ENCODE data around the gene TCF7L1.

TCF7L1 gene

DNA sequence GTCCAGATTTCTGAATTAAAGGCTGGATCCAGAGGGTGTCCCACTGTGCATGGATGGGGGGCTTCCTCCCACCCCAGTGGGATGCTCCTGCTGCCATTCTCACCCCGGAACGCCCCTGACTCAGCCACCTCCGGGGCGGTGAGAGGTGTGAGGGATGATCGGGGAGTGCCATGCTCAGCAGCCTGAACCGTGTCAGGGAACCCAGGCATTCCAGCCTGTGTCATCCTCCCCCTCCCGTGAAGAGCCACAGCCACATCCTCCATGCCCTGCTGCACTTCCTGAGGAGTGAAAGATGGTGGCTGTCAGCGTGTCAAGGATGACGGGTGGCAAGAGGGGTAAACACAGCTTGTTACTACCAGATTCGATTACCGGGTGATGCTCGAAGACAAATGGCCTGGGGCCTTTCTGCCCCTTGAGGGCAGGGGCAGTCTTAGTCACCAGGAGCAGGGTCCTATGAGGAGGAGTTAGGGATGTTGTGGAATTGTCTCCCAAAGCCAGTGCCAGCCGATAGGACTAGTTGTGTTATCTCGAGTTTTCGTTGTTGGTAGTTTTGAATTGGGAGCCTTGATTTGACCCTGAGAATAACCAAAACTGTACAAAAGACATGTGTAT lies 80.8 kb downstream of the TCF7L1 start:
- Histone ChIP-seq H3K9me3 (ENCODE audit: control insufficient read depth in 5 of 5, low read length in 5 of 5) (no peaks in the 10 kb centered on the region), H3K9ac (ENCODE audit: low read length in 5 of 5) (no peak overlapping the region), H3K27ac (ENCODE audit: low read depth, low read length) (no peak overlapping the region), H3K4me1 (ENCODE audit: control insufficient read depth in 5 of 5, insufficient read depth in 5 of 5, low read length in 5 of 5) (peaks cover 5 to 40% (median 24%) of the 10 kb centered on the region in 5 donors), H3K4me3 (ENCODE audit: low read depth in 1 of 5, low read length in 5 of 5) (no peak overlapping the region), H3K27me3 (ENCODE audit: control insufficient read depth in 5 of 5, insufficient read depth in 4 of 5, low read length in 5 of 5) (no peaks in the 10 kb centered on the region), H3K36me3 (ENCODE audit: control insufficient read depth in 5 of 5, insufficient read depth in 5 of 5, low read length in 5 of 5) (no peaks in the 10 kb centered on the region)

DNA sequence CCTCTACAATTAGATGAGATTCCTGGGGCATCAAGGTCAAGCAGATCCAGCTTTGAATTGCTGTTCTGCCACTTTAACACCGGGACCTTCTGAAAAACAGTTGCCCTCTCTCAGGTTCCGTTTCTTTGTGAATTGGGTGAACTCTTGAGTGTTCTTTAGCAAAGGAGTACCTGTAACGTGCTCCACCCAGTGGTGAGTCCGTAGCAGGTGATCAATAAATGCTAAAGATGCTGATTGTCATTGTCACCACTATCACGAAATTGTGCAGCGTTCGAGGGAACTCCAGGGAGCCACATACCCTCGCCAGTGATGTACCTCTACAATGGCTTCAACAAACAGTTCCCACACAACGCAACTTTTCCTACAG lies 81.9 kb downstream of the TCF7L1 start:
- Histone ChIP-seq H3K27me3 (ENCODE audit: control insufficient read depth in 5 of 5, insufficient read depth in 4 of 5, low read length in 5 of 5) (no peaks in the 10 kb centered on the region), H3K4me3 (ENCODE audit: low read depth in 1 of 5, low read length in 5 of 5) (peak overlapping the region in 1 of 5 donors; percentile 6), H3K9ac (ENCODE audit: low read length in 5 of 5) (no peak overlapping the region), H3K36me3 (ENCODE audit: control insufficient read depth in 5 of 5, insufficient read depth in 5 of 5, low read length in 5 of 5) (no peaks in the 10 kb centered on the region), H3K9me3 (ENCODE audit: control insufficient read depth in 5 of 5, low read length in 5 of 5) (no peaks in the 10 kb centered on the region), H3K4me1 (ENCODE audit: control insufficient read depth in 5 of 5, insufficient read depth in 5 of 5, low read length in 5 of 5) (peaks cover 5 to 31% (median 20%) of the 10 kb centered on the region in 5 donors), H3K27ac (ENCODE audit: low read depth, low read length) (no peak overlapping the region)

DNA sequence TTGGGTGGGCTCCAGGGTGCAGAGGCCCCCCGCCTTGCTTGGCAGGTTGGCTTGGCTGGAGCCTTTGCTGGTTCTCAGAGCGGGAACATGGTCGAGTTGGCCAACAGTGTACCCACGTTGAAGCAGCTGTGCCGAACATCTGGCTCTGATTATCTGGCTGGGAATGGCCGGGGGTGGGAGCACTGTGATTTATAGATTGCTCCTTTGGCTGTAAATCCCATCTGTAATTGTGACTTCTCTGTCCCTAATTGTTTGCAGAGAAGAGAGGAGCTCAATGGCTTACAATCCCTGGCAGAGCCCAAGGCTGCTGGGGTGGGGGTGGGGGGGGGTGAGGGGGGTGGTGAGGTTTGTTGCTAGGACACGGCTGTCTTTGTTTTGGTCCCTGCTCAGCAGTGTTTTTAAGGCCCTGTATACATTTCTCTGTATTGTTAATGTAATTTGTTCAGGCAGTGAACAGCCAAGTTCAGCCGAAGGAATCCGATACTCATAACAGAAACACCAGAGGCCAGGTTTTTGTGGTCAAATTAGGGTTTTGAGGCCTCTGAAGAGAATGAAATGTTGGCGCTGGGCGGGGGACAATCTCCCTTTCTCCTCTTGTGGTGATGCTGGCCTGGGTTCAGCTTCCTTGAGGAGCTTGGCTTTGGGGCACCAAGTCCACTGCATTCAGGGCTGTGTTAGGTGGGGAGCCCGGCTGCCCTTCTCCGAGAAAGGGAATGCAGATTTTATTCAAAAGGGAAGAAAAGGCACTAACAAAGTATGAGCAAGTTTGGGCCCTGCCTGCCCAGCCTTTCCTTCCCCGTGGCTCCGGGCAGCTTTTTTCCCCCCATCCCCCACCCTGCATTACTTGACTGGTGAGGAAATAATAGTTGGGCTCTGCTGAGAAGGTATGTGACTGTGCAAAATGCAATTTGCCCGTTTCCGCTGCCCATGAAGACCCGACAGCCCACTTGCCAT lies 82.5 kb downstream of the TCF7L1 start:
- no peaks in the 10 kb centered on the region for H3K27me3 ChIP-seq (ENCODE audit: control insufficient read depth in 5 of 5, insufficient read depth in 4 of 5, low read length in 5 of 5)
- no peaks in the 10 kb centered on the region for H3K9me3 ChIP-seq (ENCODE audit: control insufficient read depth in 5 of 5, low read length in 5 of 5)
- H3K27ac ChIP-seq (ENCODE audit: low read depth, low read length), result no peak overlapping the region
- H3K9ac ChIP-seq (ENCODE audit: low read length in 5 of 5), result no peak overlapping the region
- no peaks in the 10 kb centered on the region for H3K36me3 ChIP-seq (ENCODE audit: control insufficient read depth in 5 of 5, insufficient read depth in 5 of 5, low read length in 5 of 5)
- H3K4me3 ChIP-seq (ENCODE audit: low read depth in 1 of 5, low read length in 5 of 5), result peak overlapping the region in 2 of 5 donors; percentile 6 to 19
- peaks cover 5 to 27% (median 21%) of the 10 kb centered on the region in 5 donors for H3K4me1 ChIP-seq (ENCODE audit: control insufficient read depth in 5 of 5, insufficient read depth in 5 of 5, low read length in 5 of 5)

DNA sequence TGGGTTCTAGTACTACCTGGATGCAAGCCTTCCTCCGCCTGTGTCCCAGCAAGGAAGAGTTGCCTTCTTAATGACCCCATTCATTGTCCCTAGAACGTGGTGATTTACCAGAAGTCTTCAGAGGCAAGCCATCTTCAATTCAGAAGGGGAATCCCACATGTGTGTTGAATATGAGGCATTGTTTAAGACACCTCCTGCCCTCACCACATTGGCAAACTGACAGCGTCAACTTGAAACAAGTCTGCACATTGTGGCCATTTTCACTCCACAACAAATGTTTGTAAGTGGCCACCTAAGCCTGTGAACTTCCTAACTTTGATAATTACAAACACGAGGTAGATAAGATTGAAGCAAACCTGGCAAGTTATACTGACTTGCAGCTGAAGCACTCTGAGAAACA lies 83.7 kb downstream of the TCF7L1 start:
- H3K27me3 ChIP-seq (ENCODE audit: control insufficient read depth in 5 of 5, insufficient read depth in 4 of 5, low read length in 5 of 5), result no peaks in the 10 kb centered on the region
- no peak overlapping the region for H3K9ac ChIP-seq (ENCODE audit: low read length in 5 of 5)
- H3K27ac ChIP-seq (ENCODE audit: low read depth, low read length), result no peak overlapping the region
- no peaks in the 10 kb centered on the region for H3K9me3 ChIP-seq (ENCODE audit: control insufficient read depth in 5 of 5, low read length in 5 of 5)
- H3K36me3 ChIP-seq (ENCODE audit: control insufficient read depth in 5 of 5, insufficient read depth in 5 of 5, low read length in 5 of 5), result no peaks in the 10 kb centered on the region
- H3K4me1 ChIP-seq (ENCODE audit: control insufficient read depth in 5 of 5, insufficient read depth in 5 of 5, low read length in 5 of 5), result peaks cover 7 to 30% (median 27%) of the 10 kb centered on the region in 5 donors
- H3K4me3 ChIP-seq (ENCODE audit: low read depth in 1 of 5, low read length in 5 of 5), result no peak overlapping the region

DNA sequence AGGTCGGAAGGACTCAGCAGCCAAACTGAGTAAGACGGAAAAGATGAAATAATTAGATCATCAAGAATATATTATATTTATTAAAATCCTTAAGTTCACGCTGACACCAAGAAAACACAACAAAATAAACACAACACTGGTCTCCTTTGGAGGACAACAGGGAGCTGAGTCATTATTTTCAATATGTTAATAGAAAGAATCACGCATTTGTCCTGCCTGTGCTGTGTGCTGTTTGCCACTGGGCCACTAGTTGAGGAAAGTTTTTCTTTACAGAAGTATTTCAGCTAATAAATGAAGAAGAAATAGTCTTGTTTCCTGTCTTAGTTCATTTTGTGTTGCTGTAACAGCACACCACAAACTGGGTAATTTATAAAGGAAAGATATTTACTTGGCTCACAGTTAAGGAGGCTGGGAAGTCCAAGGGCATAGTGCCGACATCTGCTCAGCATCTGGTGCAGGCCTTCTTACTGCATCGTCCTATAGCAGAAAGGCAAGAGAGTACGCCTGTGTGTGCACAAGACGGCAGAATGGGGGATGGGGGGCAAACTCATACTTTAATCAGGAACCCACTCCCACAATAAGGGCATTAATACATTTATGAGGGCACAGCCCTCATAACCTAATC lies 88.0 kb downstream of the TCF7L1 start:
- peaks cover 5 to 18% (median 14%) of the 10 kb centered on the region in 5 donors for H3K4me1 ChIP-seq (ENCODE audit: control insufficient read depth in 5 of 5, insufficient read depth in 5 of 5, low read length in 5 of 5)
- no peak overlapping the region for H3K9ac ChIP-seq (ENCODE audit: low read length in 5 of 5)
- H3K9me3 ChIP-seq (ENCODE audit: control insufficient read depth in 5 of 5, low read length in 5 of 5), result no peaks in the 10 kb centered on the region
- H3K27me3 ChIP-seq (ENCODE audit: control insufficient read depth in 5 of 5, insufficient read depth in 4 of 5, low read length in 5 of 5), result no peaks in the 10 kb centered on the region
- no peak overlapping the region for H3K4me3 ChIP-seq (ENCODE audit: low read depth in 1 of 5, low read length in 5 of 5)
- no peaks in the 10 kb centered on the region for H3K36me3 ChIP-seq (ENCODE audit: control insufficient read depth in 5 of 5, insufficient read depth in 5 of 5, low read length in 5 of 5)
- H3K27ac ChIP-seq (ENCODE audit: low read depth, low read length), result no peak overlapping the region

DNA sequence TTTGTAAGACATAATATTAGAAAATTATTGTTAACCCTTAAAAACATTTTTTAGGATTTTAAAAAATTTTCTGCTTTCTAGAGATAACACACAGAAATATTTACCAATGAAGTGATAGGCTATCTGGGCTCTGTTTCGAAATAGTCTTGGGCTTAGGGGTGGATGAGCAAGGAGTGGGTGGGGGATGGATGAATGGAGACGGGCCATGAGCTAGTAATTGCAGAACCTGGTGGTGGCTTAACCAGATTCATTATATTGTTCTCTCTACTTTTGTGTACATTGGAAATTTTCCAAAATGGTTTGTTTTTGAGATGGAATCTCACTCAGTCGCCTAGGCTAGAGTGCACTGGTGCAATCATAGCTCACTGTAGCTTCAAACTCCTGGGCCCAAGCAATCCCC lies 89.6 kb downstream of the TCF7L1 start:
- no peak overlapping the region for H3K4me3 ChIP-seq (ENCODE audit: low read depth in 1 of 5, low read length in 5 of 5)
- H3K9me3 ChIP-seq (ENCODE audit: control insufficient read depth in 5 of 5, low read length in 5 of 5), result no peaks in the 10 kb centered on the region
- no peaks in the 10 kb centered on the region for H3K36me3 ChIP-seq (ENCODE audit: control insufficient read depth in 5 of 5, insufficient read depth in 5 of 5, low read length in 5 of 5)
- H3K27me3 ChIP-seq (ENCODE audit: control insufficient read depth in 5 of 5, insufficient read depth in 4 of 5, low read length in 5 of 5), result no peaks in the 10 kb centered on the region
- H3K27ac ChIP-seq (ENCODE audit: low read depth, low read length), result no peak overlapping the region
- H3K4me1 ChIP-seq (ENCODE audit: control insufficient read depth in 5 of 5, insufficient read depth in 5 of 5, low read length in 5 of 5), result peaks cover 2 to 15% (median 11%) of the 10 kb centered on the region in 5 donors
- H3K9ac ChIP-seq (ENCODE audit: low read length in 5 of 5), result no peak overlapping the region

DNA sequence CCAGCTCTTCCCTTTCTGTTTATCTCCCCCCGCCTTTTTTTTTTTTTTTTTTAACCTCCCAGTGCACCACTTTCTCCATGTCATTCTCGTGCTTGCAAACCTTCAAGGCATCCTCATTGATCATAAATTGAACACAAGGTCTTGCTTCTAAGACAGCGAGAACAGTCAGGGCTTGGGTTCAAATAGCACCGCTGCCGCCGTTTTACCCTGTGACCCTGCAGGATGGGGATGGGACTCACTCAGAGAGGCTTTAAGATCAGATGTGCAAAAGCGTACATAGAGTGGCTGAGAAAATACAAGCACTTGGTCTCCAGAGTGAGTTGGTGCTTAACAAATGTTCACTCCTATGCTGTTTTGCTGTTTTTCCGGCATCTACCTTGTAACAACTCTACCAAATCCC lies 93.6 kb downstream of the TCF7L1 start:
- Histone ChIP-seq H3K4me1 (ENCODE audit: control insufficient read depth in 5 of 5, insufficient read depth in 5 of 5, low read length in 5 of 5) (peaks cover 0 to 30% (median 7%) of the 10 kb centered on the region in 5 donors), H3K27ac (ENCODE audit: low read depth, low read length) (no peak overlapping the region), H3K9ac (ENCODE audit: low read length in 5 of 5) (no peak overlapping the region), H3K9me3 (ENCODE audit: control insufficient read depth in 5 of 5, low read length in 5 of 5) (no peaks in the 10 kb centered on the region), H3K27me3 (ENCODE audit: control insufficient read depth in 5 of 5, insufficient read depth in 4 of 5, low read length in 5 of 5) (no peaks in the 10 kb centered on the region), H3K36me3 (ENCODE audit: control insufficient read depth in 5 of 5, insufficient read depth in 5 of 5, low read length in 5 of 5) (no peaks in the 10 kb centered on the region), H3K4me3 (ENCODE audit: low read depth in 1 of 5, low read length in 5 of 5) (no peak overlapping the region)

DNA sequence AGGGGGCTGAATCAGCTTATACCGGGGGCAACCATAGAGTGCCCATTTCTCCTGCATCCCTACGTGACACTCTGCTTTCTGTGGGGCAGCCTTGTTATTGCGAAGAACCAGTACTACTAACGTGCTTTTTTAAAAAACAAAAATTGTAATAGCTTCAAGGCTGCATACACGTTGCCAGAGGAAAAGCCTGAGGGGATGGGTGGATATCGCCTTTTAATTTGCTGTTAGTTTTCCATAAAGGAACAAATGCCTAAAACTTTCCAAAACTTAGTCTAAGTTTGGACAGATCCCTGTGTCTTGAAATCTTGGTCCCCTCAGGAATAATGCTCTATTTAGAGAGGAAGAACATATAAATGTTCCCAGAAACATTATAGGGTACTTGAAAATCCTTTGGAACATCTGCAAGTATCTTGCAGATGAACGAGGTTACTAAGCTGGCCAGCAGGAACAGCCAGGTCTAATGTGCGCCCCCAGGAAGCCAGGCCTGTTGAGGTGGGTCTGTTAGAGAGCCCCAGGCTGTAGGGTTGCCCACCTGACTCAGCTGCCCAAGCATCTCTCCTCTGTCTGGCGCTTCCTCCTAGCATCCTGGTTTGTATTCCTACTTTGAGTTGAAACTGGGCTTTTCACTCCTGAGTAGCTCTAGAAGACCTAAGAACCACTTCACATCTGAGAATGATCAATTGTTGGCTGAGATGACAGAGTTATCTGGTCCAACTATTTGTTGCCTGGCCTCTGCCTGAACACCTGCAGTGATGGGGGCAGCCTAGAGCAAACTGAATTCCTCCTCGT lies 97.7 kb downstream of the TCF7L1 start:
- Histone ChIP-seq H3K36me3 (ENCODE audit: control insufficient read depth in 5 of 5, insufficient read depth in 5 of 5, low read length in 5 of 5) (no peaks in the 10 kb centered on the region), H3K27me3 (ENCODE audit: control insufficient read depth in 5 of 5, insufficient read depth in 4 of 5, low read length in 5 of 5) (no peaks in the 10 kb centered on the region), H3K4me3 (ENCODE audit: low read depth in 1 of 5, low read length in 5 of 5) (no peak overlapping the region), H3K4me1 (ENCODE audit: control insufficient read depth in 5 of 5, insufficient read depth in 5 of 5, low read length in 5 of 5) (peaks cover 0 to 33% (median 7%) of the 10 kb centered on the region in 5 donors), H3K27ac (ENCODE audit: low read depth, low read length) (no peak overlapping the region), H3K9ac (ENCODE audit: low read length in 5 of 5) (no peak overlapping the region), H3K9me3 (ENCODE audit: control insufficient read depth in 5 of 5, low read length in 5 of 5) (no peaks in the 10 kb centered on the region)

DNA sequence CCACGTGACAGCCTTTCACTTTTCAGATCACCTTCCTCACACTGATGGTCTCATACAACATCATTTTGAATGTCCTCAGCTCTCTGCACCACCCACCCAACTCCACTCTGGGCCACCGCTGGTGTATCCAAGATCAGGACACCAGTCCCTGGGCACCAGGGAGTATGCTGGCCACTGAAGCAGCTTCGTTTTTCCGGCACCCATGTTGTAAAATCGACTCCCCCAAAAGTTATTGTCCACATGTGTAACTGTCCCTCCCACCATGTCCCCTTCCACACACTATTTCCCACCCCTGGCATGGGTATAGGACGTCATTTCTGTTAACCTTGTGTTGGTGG lies 98.2 kb downstream of the TCF7L1 start:
- Histone ChIP-seq H3K36me3 (ENCODE audit: control insufficient read depth in 5 of 5, insufficient read depth in 5 of 5, low read length in 5 of 5) (no peaks in the 10 kb centered on the region), H3K4me1 (ENCODE audit: control insufficient read depth in 5 of 5, insufficient read depth in 5 of 5, low read length in 5 of 5) (peaks cover 0 to 30% (median 6%) of the 10 kb centered on the region in 5 donors), H3K9ac (ENCODE audit: low read length in 5 of 5) (no peak overlapping the region), H3K9me3 (ENCODE audit: control insufficient read depth in 5 of 5, low read length in 5 of 5) (no peaks in the 10 kb centered on the region), H3K4me3 (ENCODE audit: low read depth in 1 of 5, low read length in 5 of 5) (no peak overlapping the region), H3K27me3 (ENCODE audit: control insufficient read depth in 5 of 5, insufficient read depth in 4 of 5, low read length in 5 of 5) (no peaks in the 10 kb centered on the region), H3K27ac (ENCODE audit: low read depth, low read length) (no peak overlapping the region)
